WTC11 (cell line): Measurements from ENCODE around the gene NOTO. TPM values are rescaled to one million over a fixed set of nuclear protein-coding genes. Genes with fewer than 3 reads are reported as not detected.
A peak's percentile ranks its signal among the peaks of the same experiment; 100 is the strongest.

Experiments used
- ATAC-seq: fragments of 200-7000 bp; cut with Tn5 transposase; 2 replicates; pipeline ENCODE4 v1.10.0; 2021; ENCODE audit warnings: mild to moderate bottlenecking, moderate library complexity
- CTCF ChIA-PET: fragments of 300-600 bp; sonication (Branson Sonifier 250); formaldehyde crosslinking; loops from one replicate; lab custom pipeline; 2021; ENCODE audit warnings: antibody characterized with exemption; lab: Charles Lee
- POLR2A ChIA-PET: fragments of 350-600 bp; sonication (Branson Sonifier 250); formaldehyde crosslinking; loops from one replicate; lab custom pipeline; 2021; ENCODE audit warnings: antibody characterized with exemption; lab: Charles Lee
- DNase-seq: peaks from one replicate; pipeline ENCODE4 v3.0.0; 2021; ENCODE audit warnings: low spot score
- H3K27ac Mint-ChIP-seq: 2 replicates; pipeline ENCODE4 v1.8.0; 2021; ENCODE audit warnings: mixed read lengths
- H3K27me3 Mint-ChIP-seq: 2 replicates; pipeline ENCODE4 v1.8.0; 2021; ENCODE audit warnings: low read depth, mild to moderate bottlenecking, moderate library complexity, mixed read lengths
- H3K36me3 Mint-ChIP-seq: 2 replicates; pipeline ENCODE4 v1.8.0; 2021; ENCODE audit warnings: mixed read lengths
- H3K4me1 Mint-ChIP-seq: 2 replicates; pipeline ENCODE4 v1.8.0; 2022; ENCODE audit warnings: mixed read lengths
- H3K4me3 Mint-ChIP-seq: 2 replicates; pipeline ENCODE4 v1.8.0; 2021; ENCODE audit warnings: mild to moderate bottlenecking, moderate library complexity, mixed read lengths
- H3K9me3 Mint-ChIP-seq: 2 replicates; pipeline ENCODE4 v1.8.0; 2021; ENCODE audit warnings: mixed read lengths
- CREB1 ChIP-seq: sonication (generic); formaldehyde crosslinking; IDR thresholded peaks from 2 replicates; pipeline ENCODE4 v1.8.0; 2023; ENCODE audit warnings: mild to moderate bottlenecking, missing genetic modification reagents
- EMX1 ChIP-seq: fragments of 250-450 bp; sonication (Bioruptor Pico); IDR thresholded peaks from 2 replicates; pipeline ENCODE4 v1.8.0; 2021; ENCODE audit warnings: mild to moderate bottlenecking
- FOXK1 ChIP-seq: sonication (generic); formaldehyde crosslinking; IDR thresholded peaks from 2 replicates; pipeline ENCODE4 v1.8.0; 2022; ENCODE audit warnings: mild to moderate bottlenecking, moderate library complexity, missing genetic modification reagents
- IRF2 ChIP-seq: sonication (generic); formaldehyde crosslinking; IDR thresholded peaks from 2 replicates; pipeline ENCODE4 v1.8.0; 2022; ENCODE audit warnings: low read depth, missing genetic modification reagents, borderline replicate concordance
- JUN ChIP-seq: sonication (generic); formaldehyde crosslinking; IDR thresholded peaks from 2 replicates; pipeline ENCODE4 v1.8.0; 2023; ENCODE audit warnings: mild to moderate bottlenecking, missing genetic modification reagents
- KAT7 ChIP-seq: sonication (generic); formaldehyde crosslinking; IDR thresholded peaks from 2 replicates; pipeline ENCODE4 v1.8.1; 2023; ENCODE audit warnings: missing genetic modification reagents, mild to moderate bottlenecking, borderline replicate concordance
- NFYB ChIP-seq: sonication (generic); formaldehyde crosslinking; conservative IDR thresholded peaks from 2 replicates; pipeline ENCODE4 v1.8.0; 2022; ENCODE audit warnings: low read depth, missing genetic modification reagents
- PRRX2 ChIP-seq: fragments of 250-450 bp; sonication (Bioruptor Pico); IDR thresholded peaks from 2 replicates; pipeline ENCODE4 v1.8.0; 2021; ENCODE audit warnings: mild to moderate bottlenecking
- TP53 ChIP-seq: sonication (generic); formaldehyde crosslinking; IDR thresholded peaks from 2 replicates; pipeline ENCODE4 v1.8.1; 2023; ENCODE audit warnings: mild to moderate bottlenecking, missing genetic modification reagents
- ZNF121 ChIP-seq: sonication (generic); formaldehyde crosslinking; IDR thresholded peaks from 2 replicates; pipeline ENCODE4 v1.8.0; 2023; ENCODE audit warnings: missing genetic modification reagents
- ZNF232 ChIP-seq: sonication (generic); formaldehyde crosslinking; IDR thresholded peaks from 2 replicates; pipeline ENCODE4 v1.8.0; 2022; ENCODE audit warnings: mild to moderate bottlenecking, missing genetic modification reagents
- ZNF263 ChIP-seq: sonication (generic); formaldehyde crosslinking; IDR thresholded peaks from 2 replicates; pipeline ENCODE4 v1.8.1; 2022; ENCODE audit warnings: low read depth, mild to moderate bottlenecking, moderate library complexity, missing genetic modification reagents
- ZNF396 ChIP-seq: fragments of 250-450 bp; sonication (Bioruptor Pico); IDR thresholded peaks from 2 replicates; pipeline ENCODE4 v1.8.0; 2021; ENCODE audit warnings: mild to moderate bottlenecking, moderate library complexity, borderline replicate concordance
- total RNA-seq: library from RNA; stranded (reverse); gene quantifications from 3 replicates; pipeline ENCODE4 v1.2.3, GENCODE V29; 2021
- TF ChIP-seq, protein P1 (sequence below): sonication (generic); formaldehyde crosslinking; IDR thresholded peaks from 2 replicates; pipeline ENCODE4 v1.8.1; 2022; ENCODE audit warnings: low read depth, missing genetic modification reagents, borderline replicate concordance
- TF ChIP-seq, protein P2 (sequence below): sonication (generic); formaldehyde crosslinking; IDR thresholded peaks from 2 replicates; pipeline ENCODE4 v1.8.1; 2023; ENCODE audit warnings: mild to moderate bottlenecking, missing genetic modification reagents, moderate library complexity
- TF ChIP-seq, protein P3 (sequence below): sonication (generic); formaldehyde crosslinking; IDR thresholded peaks from 2 replicates; pipeline ENCODE4 v1.8.1; 2023; ENCODE audit warnings: mild to moderate bottlenecking, missing genetic modification reagents
- TF ChIP-seq, protein P4 (sequence below): sonication (generic); formaldehyde crosslinking; IDR thresholded peaks from 2 replicates; pipeline ENCODE4 v1.8.1; 2022; ENCODE audit warnings: mild to moderate bottlenecking, missing genetic modification reagents, moderate library complexity, borderline replicate concordance
- TF ChIP-seq, protein P5 (sequence below): sonication (generic); formaldehyde crosslinking; IDR thresholded peaks from 2 replicates; pipeline ENCODE4 v1.8.0; 2022; ENCODE audit warnings: mild to moderate bottlenecking, missing genetic modification reagents
- TF ChIP-seq, protein P6 (sequence below): sonication (generic); formaldehyde crosslinking; IDR thresholded peaks from 2 replicates; pipeline ENCODE4 v1.8.0; 2022; ENCODE audit warnings: missing genetic modification reagents
- TF ChIP-seq, protein P7 (sequence below): sonication (generic); formaldehyde crosslinking; IDR thresholded peaks from 2 replicates; pipeline ENCODE4 v1.8.1; 2023; ENCODE audit warnings: mild to moderate bottlenecking, moderate library complexity, missing genetic modification reagents

Gene NOTO
- total RNA-seq, 1 experiment from 2014 or later = 0.15 TPM

DNA sequence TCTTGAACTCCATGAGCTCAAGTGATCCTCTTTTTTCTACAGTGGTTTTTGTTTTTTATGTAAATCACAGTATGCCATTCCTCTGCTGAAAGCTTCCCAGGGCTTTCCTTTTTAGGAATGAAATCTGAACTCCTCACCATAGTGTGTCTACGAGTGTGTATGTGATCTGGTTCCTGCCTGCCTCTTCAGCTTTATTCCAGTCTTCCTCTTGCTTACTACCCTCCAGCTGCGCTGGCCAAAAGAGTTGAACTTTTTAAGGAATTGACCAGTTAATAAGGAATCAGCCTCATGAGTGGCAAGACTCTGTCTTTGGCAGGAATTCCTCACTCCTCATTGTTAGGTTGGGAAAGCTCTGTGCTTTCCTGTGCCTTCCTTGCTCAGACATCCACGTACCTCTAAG lies 35.8 kb downstream of the NOTO start:
- ATAC-seq = no peak
- H3K4me1 Mint-ChIP-seq = peaks cover 31% of the 10 kb centered on the region

DNA sequence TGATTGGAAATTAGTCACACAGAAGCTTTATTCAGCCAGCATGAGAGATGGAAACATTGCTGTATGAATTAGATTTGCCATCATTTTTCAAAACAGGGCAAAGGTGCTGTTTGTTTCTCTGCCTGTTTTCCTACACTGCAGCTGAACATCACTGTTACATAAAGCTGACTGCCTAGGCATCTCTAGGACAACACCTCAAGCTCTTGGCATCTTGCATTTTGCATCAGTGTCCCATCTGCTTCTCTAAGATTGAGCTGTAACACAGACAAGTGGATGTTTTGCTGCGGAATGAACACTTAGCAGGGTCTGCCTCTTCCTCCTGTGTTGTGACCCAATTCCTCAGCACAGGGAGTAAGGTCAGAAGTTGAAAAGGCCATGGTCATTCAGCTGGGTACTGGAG lies 36.6 kb downstream of the NOTO start:
- Mint-ChIP-seq H3K36me3 (peaks cover 42% of the 10 kb centered on the region), H3K4me3 (no peak overlapping the region)
- ATAC-seq = no peak
- TF ChIP-seq IRF2 (CRISPR knock-in tag) = no peak
- TF ChIP-seq, protein P1, sequence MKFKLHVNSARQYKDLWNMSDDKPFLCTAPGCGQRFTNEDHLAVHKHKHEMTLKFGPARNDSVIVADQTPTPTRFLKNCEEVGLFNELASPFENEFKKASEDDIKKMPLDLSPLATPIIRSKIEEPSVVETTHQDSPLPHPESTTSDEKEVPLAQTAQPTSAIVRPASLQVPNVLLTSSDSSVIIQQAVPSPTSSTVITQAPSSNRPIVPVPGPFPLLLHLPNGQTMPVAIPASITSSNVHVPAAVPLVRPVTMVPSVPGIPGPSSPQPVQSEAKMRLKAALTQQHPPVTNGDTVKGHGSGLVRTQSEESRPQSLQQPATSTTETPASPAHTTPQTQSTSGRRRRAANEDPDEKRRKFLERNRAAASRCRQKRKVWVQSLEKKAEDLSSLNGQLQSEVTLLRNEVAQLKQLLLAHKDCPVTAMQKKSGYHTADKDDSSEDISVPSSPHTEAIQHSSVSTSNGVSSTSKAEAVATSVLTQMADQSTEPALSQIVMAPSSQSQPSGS = no peak
- TF ChIP-seq JUN = no peak
- TF ChIP-seq NFYB (CRISPR knock-in tag) = no peak
- TF ChIP-seq, protein P2, sequence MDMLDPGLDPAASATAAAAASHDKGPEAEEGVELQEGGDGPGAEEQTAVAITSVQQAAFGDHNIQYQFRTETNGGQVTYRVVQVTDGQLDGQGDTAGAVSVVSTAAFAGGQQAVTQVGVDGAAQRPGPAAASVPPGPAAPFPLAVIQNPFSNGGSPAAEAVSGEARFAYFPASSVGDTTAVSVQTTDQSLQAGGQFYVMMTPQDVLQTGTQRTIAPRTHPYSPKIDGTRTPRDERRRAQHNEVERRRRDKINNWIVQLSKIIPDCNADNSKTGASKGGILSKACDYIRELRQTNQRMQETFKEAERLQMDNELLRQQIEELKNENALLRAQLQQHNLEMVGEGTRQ (CRISPR knock-in tag) = no peak
- no peak for TF ChIP-seq ZNF263 (CRISPR knock-in tag)
- TF ChIP-seq KAT7 (CRISPR knock-in tag) = no peak
- TF ChIP-seq, protein P3, sequence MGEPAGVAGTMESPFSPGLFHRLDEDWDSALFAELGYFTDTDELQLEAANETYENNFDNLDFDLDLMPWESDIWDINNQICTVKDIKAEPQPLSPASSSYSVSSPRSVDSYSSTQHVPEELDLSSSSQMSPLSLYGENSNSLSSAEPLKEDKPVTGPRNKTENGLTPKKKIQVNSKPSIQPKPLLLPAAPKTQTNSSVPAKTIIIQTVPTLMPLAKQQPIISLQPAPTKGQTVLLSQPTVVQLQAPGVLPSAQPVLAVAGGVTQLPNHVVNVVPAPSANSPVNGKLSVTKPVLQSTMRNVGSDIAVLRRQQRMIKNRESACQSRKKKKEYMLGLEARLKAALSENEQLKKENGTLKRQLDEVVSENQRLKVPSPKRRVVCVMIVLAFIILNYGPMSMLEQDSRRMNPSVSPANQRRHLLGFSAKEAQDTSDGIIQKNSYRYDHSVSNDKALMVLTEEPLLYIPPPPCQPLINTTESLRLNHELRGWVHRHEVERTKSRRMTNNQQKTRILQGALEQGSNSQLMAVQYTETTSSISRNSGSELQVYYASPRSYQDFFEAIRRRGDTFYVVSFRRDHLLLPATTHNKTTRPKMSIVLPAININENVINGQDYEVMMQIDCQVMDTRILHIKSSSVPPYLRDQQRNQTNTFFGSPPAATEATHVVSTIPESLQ (CRISPR knock-in tag) = no peak
- TF ChIP-seq, all 79 proteins: peak for 0
- POLR2A ChIA-PET = interaction anchor here (1.6 kb wide), 1 partner anchor 46 kb away, joined by 3 read pairs; no protein-coding TSS in a partner anchor
- Mint-ChIP-seq H3K27me3 (no peaks in the 10 kb centered on the region), H3K4me1 (peaks cover 31% of the 10 kb centered on the region), H3K9me3 (no peaks in the 10 kb centered on the region), H3K27ac (peak overlapping the region; percentile 98)
- DNase-seq = no peak
- CTCF ChIA-PET = interaction anchor here (1.3 to 2.8 kb wide), 3 partner anchors 17 to 51 kb away, joined by 4 to 18 read pairs (median 8); no protein-coding TSS in a partner anchor

More for the DNA sequence above, 35.8 kb downstream of the NOTO start:
- Mint-ChIP-seq H3K27ac (peak overlapping the region; percentile 98), H3K36me3 (peaks cover 35% of the 10 kb centered on the region), H3K9me3 (no peaks in the 10 kb centered on the region), H3K27me3 (no peaks in the 10 kb centered on the region), H3K4me3 (peak overlapping the region; percentile 44)
- ChIA-PET CTCF (interaction anchor here (1.3 to 2.8 kb wide), 3 partner anchors 18 to 52 kb away, joined by 4 to 18 read pairs (median 8); no protein-coding TSS in a partner anchor), POLR2A (interaction anchor here (1.6 to 1.8 kb wide), 2 partner anchors 31 to 47 kb away, joined by 3 to 12 read pairs; no protein-coding TSS in a partner anchor)
- DNase-seq = no peak
- TF ChIP-seq ZNF232 (CRISPR knock-in tag) (no peak), ZNF396 (CRISPR knock-in tag) (no peak)

DNA sequence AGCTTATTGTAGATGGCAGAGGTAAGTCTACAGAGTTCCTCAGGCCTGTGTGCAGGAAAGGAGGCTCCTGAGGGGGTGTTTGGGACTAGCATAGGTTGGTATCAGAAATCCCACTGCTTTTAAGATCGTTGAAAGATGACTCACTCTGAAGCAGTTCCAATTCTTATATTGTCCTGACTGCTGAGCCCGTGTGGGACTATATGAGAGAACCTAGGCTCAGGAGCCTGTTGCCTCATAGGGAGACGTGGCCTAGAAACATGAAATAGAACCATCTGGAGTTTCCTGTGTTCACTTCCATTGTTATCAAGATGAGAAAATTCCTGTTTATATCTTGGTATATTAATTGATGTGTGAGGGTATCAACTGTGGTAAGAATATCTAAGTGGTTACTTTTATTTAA lies 37.4 kb downstream of the NOTO start:
- ChIA-PET POLR2A (no interaction called here), CTCF (no interaction called here)
- H3K27ac Mint-ChIP-seq = no peak overlapping the region
- H3K27me3 Mint-ChIP-seq = no peaks in the 10 kb centered on the region
- H3K9me3 Mint-ChIP-seq = no peaks in the 10 kb centered on the region
- DNase-seq (no peak), ATAC-seq (no peak)
- peaks cover 50% of the 10 kb centered on the region for H3K36me3 Mint-ChIP-seq
- no peak overlapping the region for H3K4me3 Mint-ChIP-seq
- peaks cover 31% of the 10 kb centered on the region for H3K4me1 Mint-ChIP-seq
- TF ChIP-seq ZNF121 (no peak), CREB1 (CRISPR knock-in tag) (no peak), TP53 (CRISPR knock-in tag) (no peak), PRRX2 (no peak), EMX1 (CRISPR knock-in tag) (no peak), FOXK1 (no peak)
- TF ChIP-seq, protein P4, sequence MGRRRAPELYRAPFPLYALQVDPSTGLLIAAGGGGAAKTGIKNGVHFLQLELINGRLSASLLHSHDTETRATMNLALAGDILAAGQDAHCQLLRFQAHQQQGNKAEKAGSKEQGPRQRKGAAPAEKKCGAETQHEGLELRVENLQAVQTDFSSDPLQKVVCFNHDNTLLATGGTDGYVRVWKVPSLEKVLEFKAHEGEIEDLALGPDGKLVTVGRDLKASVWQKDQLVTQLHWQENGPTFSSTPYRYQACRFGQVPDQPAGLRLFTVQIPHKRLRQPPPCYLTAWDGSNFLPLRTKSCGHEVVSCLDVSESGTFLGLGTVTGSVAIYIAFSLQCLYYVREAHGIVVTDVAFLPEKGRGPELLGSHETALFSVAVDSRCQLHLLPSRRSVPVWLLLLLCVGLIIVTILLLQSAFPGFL = no peak
- TF ChIP-seq, protein P5, sequence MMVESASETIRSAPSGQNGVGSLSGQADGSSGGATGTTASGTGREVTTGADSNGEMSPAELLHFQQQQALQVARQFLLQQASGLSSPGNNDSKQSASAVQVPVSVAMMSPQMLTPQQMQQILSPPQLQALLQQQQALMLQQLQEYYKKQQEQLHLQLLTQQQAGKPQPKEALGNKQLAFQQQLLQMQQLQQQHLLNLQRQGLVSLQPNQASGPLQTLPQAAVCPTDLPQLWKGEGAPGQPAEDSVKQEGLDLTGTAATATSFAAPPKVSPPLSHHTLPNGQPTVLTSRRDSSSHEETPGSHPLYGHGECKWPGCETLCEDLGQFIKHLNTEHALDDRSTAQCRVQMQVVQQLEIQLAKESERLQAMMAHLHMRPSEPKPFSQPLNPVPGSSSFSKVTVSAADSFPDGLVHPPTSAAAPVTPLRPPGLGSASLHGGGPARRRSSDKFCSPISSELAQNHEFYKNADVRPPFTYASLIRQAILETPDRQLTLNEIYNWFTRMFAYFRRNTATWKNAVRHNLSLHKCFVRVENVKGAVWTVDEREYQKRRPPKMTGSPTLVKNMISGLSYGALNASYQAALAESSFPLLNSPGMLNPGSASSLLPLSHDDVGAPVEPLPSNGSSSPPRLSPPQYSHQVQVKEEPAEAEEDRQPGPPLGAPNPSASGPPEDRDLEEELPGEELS (CRISPR knock-in tag) = no peak
- TF ChIP-seq, protein P6, sequence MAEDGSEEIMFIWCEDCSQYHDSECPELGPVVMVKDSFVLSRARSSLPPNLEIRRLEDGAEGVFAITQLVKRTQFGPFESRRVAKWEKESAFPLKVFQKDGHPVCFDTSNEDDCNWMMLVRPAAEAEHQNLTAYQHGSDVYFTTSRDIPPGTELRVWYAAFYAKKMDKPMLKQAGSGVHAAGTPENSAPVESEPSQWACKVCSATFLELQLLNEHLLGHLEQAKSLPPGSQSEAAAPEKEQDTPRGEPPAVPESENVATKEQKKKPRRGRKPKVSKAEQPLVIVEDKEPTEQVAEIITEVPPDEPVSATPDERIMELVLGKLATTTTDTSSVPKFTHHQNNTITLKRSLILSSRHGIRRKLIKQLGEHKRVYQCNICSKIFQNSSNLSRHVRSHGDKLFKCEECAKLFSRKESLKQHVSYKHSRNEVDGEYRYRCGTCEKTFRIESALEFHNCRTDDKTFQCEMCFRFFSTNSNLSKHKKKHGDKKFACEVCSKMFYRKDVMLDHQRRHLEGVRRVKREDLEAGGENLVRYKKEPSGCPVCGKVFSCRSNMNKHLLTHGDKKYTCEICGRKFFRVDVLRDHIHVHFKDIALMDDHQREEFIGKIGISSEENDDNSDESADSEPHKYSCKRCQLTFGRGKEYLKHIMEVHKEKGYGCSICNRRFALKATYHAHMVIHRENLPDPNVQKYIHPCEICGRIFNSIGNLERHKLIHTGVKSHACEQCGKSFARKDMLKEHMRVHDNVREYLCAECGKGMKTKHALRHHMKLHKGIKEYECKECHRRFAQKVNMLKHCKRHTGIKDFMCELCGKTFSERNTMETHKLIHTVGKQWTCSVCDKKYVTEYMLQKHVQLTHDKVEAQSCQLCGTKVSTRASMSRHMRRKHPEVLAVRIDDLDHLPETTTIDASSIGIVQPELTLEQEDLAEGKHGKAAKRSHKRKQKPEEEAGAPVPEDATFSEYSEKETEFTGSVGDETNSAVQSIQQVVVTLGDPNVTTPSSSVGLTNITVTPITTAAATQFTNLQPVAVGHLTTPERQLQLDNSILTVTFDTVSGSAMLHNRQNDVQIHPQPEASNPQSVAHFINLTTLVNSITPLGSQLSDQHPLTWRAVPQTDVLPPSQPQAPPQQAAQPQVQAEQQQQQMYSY (CRISPR knock-in tag) = no peak
- TF ChIP-seq, protein P7, sequence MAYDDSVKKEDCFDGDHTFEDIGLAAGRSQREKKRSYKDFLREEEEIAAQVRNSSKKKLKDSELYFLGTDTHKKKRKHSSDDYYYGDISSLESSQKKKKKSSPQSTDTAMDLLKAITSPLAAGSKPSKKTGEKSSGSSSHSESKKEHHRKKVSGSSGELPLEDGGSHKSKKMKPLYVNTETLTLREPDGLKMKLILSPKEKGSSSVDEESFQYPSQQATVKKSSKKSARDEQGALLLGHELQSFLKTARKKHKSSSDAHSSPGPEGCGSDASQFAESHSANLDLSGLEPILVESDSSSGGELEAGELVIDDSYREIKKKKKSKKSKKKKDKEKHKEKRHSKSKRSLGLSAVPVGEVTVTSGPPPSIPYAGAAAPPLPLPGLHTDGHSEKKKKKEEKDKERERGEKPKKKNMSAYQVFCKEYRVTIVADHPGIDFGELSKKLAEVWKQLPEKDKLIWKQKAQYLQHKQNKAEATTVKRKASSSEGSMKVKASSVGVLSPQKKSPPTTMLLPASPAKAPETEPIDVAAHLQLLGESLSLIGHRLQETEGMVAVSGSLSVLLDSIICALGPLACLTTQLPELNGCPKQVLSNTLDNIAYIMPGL (CRISPR knock-in tag) = no peak
